Activated T-cell treated with anti-CD3 and anti-CD28 coated beads for 48 hours (primary cell): Measurements from ENCODE around the gene NACAD.
"Not testable (repeated sequence)": the region's sequence is repeated elsewhere in the genome, so short reads cannot be mapped to it uniquely, and the experiment has no call there.

Source experiments
- DNase-seq: peaks from one replicate; pipeline ENCODE4 v3.0.0-alpha.2; 2020; ENCODE audit warnings: low read depth

NACAD gene

DNA sequence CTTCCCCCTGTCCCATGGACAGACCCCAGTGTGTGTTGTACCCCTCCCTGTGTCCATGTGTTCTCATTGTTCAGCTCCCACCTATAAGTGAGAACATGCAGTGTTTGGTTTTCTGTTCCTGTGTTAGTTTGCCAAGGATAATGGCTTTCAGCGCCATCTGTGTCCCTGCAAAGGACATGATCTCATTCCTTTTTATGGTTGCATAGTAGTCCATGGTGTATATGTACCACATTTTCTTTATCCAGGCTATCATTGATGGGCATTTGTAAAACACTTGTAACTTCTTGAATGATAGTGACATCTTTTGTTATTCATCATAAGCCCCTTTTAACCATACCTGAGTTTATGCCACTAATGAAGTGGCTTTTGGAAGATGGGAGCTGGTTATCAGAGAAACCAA, 25.5 kb upstream of the NACAD start:
- DNase-seq = not testable (repeated sequence)

DNA sequence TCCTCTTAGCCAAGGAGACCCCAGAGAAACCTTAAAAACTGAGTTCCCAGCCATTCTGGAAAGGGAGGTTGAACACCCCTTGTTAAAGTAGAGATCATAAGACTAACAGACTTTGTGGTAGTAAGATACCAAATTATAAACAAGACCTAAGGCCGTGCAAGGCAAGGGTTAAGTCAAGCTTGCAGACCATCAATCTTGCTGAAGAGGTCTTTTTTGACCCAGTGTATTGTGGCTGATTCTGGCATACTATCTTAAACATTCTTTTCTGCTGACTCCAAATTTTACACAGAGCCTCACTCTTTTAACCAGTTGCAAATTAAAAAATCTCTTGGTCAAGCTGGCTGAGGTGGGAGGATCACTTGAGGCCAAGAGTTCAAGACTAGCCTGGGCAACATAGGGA, 23.9 kb upstream of the NACAD start:
- DNase-seq = no peak

DNA sequence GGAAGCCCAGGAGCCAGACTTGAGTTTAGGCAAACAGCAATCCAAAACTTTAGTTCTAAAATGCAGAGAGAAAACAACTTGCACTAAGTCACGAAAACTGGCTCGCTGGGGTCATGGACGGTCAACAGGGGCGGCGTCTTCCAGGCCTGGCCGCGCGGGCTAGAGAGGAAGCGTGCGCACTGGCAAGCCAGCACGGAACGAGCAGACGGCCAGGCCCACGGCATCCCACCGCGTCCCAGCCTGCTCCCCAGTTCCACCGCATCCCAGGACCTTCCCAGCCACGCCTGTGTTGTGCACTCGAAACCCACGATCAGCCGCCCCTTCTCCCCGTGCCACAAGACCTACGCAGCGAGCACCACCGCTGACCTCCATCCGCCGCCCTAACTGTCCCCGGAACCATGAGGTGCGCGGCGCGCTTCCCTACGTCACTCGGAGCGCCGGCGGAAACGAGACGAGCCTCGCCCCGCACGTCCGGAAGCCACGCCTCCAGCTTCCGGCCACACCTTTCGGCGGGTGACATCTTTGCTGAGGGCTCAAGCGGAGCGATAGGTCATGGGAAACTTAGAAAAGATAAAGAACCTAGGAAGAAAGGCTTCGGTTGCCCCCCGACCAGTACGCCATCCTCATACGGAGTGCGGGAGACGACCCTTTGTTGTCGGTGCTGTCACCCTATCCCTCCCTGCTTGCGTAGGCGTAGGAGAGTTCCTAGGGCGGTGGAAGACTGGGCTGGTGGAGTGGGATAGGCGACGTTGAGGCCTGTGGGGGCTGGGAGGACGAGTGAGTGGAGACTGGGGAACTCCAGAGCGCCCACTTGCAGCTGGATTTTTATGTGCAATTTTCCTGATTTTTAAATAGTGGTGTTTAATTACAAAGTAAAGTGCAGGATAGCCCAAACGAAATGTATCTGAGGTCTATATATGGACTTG, 22.8 kb upstream of the NACAD start, which contains the start of gene TBRG4:
Gene TBRG4, minus strand, starts transcription at position 400 of the 926 bp plus-strand sequence. CDS start 2,460 bp downstream, outside the sequence.
- peak; percentile 95 for DNase-seq

DNA sequence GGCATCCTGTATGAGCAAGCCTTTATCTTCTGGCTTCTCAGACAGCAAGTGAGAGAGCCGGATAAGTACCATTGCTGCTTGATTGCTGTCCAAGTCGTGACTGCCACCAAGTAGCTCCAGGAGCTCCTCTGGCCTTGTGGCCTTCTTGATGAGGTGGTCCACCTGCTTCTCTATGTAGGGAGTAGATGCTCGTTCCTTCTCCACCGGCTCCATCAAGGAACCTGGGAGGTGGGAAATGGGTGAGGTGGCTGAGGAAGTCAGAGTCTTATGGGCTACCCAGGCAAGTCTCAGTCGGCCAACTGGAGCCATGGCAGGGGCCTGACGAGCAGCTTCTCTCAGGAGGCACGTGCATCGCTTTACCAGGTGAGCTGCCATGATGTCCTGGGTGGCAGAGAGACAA, 20.1 kb upstream of the NACAD start:
- no peak for DNase-seq

DNA sequence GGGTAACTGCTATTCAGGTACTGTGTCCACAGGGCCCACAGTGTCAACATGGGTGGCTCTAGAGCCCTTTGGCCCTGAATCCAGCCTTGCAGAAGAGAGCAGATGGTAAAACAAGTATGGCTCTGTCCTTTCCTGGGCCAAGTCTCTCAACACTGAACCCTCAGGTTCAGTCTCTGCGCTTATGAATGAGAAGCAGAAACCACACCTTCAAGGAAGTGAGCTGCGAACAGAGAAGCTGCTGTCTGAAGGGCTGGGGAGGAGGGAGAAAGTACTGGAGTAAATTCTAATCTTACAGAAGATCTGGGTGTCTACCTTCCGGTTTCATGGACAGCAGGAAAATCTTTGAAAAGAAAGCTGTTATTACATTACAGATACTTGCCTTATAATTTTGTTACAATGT, 18.6 kb upstream of the NACAD start:
- no peak for DNase-seq

DNA sequence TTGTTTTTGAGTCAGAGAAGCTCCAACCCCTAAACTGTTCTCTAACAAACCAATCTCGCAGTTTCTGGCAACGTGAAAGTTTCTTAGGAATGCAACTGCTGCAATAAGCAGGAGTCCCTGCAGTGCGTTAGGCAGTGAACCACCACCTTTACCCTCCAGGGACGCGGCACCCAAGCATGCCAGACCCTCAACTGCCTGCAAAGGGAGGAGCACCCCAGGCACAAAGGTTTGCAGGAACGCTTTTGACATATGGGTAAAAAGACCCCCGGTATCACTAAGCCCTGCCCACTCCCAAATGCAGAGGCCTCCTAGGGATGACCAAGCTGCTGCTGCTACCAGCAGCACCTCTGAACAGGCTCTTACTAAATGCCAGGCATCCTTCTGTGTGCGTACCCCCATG, 18.1 kb upstream of the NACAD start:
- DNase-seq = no peak

DNA sequence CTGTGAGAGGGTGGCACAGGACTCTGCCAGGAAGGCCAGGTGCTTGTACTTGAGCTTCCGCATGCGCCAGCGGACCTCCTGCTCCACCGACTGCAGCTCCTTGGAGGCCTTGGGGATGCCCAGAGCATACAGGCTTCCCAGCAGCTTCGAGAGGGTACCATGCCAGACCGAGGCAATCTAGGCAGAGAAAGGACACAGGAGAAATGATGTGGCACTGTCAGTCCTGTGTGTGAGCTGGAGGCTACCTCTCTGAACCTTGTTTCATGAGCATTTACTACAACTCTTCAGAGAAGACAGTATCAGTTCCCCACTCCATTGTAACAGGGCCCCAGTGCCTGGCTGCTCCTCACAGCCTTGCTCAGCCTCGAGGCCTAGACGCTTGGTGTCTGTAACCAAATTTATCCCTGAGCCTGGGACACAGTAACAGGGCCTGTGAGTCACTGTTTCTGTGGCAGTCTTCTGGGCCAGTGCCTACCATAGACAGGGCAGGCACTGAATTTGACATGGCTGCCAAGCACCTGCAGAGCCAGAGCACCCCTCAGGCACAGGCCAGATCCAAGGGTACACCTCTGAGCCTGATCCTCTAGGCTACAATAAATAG, 16.9 kb upstream of the NACAD start:
- DNase-seq = no peak

DNA sequence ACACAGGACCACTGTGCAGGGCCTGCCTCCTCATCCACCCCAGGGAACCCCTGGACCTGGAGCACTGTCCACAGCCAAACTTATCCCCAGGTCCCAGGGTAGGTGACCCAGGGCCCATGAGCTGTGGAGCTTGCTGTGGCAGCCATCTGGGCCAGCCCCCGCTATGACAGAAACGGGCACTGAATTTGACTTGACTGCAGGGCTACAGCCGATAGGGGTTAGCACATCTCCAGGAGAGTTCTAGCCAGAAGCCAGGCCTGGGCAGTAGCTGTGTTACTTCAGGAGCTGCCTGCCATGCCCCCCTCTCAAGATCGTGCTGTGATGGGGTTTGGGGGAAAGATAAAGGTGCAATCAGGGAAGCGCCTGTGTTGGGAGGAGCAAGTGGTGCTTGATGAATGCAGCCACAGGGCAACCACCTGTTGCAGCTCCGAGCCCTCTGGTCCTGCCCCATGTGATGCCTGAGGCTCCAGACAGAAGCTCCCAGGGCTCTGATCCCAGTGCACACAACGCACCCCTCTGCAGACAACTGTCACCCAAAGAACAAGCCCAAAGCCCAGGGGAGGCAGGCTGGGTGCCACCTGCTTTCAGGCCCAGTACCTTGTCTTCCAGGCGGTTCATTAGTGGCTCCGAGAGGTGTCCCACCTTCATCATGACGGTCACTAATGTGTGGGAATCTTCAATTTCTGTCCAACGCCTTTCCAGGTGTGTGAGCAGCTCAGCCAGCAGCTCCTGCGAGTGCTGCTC, 16.2 kb upstream of the NACAD start:
- DNase-seq = no peak

DNA sequence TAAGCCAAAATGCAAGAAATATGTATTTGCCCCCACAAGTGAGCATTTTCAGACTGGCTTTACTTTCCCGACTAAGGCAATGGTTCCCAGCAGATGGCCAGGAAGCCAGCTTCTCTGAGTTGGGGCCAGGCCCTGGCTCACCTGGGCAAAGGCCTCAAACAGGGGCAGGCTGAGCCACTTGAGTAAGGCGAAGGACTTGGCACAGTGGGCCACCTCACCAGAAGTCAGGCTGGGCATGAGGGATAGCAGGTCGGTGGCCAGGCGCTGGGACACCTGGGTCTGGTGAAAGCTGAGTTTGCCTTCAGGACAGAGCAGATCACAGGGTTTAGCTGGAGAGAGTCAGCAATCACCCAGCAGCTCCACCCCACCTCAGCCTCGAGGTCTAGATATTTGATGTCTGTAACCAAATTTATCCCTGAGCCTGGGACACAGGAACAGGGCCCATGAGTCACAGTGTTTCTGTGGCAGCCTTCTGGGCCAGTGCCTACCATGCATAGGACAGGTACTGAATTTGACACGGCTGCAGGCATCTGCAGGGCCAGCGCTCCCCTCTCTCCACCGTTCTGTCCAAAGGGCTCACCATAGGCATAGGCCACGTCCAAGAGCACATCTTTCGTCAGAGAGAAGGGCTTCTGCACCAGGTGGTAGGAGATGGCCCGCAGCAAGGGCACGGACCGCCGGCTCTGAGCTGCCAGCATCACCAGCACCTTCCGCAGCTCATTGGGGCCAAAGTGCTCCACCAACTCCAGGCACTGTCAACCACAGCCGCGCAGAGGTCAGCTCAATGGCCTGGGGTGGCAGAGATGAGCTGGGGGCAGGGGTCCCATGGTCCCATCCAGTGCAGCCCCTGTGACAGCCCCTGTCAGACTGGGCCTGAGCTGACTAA, 15.4 kb upstream of the NACAD start:
- DNase-seq = no peak

DNA sequence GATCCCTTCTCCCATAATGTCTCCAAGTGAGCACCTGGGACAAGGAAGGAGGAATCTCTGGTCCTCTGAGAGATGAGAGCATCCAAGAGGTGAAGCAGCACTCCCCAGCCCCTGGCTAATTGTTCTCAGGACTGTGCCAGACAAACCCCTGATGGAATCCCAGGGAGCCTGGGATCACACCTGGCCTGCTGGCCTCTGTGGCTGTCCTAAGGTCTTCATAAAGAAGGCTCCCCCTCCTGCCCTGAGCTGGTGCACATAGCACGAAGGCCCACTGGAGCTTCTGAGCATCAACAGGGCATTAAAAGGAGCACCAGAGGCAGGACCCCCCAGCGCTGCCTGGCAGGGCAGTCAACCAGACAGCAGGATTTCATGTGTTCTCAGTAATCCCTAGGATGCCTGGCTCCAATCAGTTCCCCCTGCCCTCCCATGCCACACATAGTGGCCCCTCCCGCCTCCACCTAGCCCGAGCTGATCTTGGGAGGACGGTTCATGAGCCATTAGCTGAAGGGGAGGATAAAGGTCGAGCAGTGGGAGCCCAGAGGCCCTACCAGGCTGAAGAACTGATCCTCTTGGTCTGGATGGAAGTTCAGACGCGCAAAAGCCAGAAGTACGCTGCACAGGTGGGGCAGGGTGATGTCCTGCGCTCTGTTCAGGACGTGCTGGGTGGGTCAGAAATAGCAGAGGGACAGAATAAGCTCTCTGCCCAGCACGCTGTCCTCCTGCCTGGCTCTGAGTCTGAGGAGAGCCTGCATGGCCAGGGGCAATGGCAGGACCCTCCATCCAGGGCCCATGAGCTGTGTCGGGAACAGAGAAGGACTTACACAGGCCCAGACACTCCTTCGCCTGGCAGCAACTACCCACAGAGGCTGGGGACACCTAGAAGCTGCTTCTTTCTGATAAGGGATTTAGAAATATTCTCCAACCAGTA, 14.3 kb upstream of the NACAD start:
- no peak for DNase-seq

DNA sequence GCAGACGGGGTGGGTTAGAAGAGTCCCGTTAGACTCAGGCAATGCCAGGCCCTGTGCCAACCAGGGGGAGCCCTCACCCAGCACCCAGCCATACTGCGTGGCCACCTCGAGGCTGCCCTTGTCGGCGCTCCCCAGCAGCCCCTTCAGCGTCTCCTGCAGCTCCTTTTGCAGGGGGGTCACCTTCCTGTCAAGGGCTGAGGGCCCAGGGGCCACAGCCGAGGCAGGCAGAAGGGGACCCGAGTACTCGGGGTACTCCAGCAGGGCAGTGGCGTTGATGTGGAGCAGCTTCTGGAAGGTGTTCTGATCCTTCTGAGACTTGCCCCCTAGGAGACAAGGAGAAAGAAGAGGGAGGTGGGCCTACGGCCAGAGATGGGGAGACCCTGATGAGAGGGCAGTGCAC, 13.0 kb upstream of the NACAD start:
- DNase-seq = no peak

DNA sequence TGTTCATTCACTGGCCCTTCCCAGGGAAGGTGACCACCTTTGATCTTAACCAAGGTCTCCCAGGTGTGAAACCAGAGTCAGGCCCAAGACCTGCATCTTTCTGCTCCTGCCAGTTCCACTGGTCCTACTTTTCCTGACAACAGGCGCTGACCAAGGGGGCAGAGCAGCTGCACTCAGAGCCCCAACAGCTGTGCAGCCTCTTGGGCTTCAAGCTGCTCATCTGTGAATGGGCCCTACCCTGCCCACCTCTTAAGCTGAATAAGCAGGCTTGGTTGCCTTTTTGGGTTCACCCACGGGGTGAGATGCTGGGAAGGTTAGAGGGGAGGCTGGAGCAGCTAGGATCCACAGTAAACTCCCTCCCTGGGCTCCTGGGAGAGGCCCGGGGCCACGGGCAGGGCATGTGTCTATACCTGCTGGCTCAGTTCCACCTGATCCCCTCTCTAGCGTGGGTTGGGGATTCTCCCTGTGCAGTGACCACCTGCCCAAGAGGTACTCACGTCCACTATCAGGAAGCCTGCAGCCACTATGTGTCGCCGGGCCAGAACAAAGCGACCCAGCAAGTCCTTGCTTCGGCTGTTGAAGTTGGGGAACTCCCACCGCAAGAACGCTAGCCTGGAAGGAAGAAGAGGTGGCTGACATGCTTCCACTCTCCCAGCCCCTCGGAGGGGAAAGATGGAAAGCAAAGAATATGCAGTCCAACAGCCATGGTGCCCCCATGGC, 12.2 kb upstream of the NACAD start:
- DNase-seq = no peak

DNA sequence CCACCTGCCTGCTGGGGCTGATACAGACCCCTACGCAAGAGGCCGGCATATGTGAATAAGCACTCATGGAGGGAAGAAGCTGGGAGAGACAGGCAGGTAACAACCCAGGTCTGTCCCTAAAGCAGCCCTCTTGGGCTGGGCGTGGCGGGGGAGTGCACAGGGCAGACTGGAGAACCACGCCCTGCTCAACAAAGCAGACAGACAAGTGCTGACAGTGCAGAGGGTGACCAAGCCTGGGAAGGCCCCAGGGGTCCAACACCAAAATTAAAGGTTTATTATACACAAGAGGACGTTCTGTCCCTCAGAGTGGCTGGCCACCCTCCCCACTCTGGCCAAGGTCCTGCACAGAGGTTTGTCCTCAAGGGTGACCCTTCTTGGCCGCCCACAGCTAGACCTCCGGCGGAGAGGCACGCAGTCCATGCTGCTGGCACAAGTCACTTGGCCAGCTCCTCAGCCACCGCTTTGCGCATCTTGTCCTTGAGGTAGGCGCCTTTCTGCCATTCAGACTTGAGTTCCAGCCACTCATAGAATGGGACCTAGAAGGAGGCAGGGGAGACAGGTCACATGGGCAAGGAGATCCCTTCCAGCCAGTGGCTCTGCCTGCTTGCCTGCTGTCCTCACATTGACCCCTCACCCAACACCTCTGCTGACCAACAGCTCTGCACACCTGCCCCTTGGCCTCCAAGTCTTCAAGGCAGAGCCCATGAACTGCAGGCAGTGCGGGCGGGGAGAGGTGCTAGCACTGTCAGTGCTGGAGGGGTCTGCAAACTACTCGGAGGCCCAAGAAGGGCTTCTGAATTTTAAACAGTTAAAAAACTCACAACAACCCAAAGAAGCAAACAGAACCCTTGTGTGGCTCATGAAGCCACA, 11.4 kb upstream of the NACAD start:
- no peak for DNase-seq

DNA sequence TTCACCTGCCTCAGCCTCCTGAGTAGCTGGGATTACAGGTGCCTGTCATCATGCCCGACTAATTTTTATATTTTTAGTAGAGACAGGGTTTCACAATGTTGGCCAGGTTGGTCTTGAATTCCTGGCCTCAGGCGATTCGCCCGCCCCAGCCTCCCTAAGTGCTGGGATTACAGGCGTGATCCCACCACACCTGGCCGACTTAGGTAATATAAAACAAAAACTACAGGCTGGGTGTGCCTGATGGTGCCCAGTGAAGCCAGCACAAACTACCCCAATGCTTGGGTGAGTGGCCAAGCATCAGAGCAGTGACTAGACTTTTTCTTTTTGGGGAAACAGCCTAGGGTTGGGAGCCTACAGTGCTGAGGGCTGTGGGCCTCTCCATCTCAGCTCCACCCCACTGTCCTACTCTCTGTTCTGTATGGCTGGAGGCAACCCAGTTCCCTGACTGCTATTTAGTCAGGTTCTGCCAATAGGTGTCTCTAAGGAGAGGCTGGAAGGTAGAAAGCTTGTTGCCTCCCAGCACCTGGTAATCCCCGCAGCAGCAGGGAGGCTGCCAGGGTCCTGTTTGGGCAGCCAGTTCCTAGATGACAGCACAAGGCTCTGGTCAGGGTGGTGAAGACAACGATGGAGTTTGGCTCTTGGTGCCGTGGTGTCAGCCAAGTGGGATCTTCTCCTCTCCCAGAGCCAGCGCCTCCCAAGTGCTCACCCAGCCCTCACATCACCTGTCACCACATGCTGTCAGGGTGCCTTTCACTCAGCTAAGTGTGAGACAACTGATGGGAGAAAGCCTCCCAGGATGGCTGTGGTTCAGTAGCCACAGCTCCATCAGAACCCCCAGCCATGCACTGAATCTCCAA, 10.4 kb upstream of the NACAD start:
- DNase-seq = no peak

DNA sequence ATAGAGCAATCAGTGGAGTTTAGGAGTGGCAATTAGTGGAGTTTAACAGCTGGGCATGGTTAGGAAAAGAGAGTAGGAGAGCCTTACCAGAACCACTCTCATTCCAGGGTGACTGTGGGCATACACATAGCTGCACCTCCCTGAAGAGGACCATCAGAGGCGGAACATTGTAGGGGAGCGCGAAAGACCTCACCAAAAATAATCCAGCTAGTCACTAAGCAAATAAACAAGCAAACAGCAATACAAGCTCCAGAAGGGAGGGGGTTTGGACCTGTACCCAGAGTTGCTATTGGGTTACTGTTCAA, 4.1 kb upstream of the NACAD start:
- no peak for DNase-seq

DNA sequence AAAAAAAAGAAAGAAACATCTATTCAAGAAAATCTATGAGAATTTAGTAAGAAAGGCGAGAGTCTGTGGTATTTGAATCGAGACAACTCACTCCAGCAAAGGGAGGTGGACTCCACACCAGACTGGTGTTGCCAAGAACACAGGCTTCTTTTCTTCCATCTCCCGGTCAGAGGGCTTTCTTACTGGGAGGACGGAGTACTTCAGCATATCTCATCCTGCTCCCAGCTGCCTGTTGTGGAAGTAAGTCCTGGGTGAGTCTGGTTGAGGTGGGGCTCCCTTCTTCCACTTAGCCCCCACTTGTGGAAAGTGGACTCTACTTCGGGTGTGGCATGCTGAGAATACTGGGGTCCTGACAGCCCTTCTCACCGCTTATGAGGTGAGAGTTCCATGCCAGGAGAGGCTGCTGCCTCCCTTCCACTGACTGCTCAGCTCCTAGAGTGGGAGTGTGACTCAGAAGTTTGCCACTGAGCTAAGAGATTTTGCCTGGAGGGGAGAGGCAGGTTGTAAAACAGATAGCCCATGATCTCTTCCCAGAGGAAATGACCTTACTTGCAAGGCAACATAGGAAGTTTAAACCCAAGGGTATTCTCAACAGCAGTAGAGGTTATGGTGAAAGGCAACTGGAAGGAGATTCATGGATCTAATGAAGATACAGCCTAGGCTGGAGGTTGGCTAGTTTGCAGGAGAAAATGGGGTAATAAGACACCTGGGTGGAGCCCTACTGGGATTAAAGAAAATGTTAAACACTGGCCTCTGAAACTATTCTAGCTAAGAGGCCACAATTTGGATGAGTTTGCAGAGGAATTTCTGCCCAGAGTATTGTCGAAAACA, 3.5 kb upstream of the NACAD start:
- DNase-seq = no peak

DNA sequence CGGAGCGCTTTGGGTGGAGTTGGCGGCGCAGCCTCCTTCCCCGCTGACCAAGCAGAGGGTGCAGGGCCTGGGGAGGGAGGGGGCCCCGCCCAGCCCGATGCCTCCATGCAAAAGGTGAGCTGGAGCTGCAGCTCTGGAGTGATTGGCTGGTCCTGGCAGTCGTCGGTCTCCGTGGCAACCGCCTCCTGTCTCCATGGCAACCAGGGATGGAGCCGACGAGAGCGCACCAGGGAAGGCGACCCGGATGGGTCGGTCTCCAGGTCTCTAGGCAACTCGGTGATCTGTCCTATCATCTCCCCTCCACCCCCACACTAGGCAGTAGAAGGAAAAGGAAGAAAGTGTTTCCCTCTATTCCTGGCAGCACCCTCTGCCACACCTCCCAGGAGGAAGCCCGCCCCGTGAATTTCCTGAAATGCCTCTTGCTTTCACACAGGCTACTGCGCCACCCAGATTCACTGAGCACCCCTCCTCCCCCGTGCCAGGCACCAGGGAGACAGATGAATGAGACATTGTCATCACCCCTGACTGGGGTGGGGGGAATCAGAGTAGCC, 647 bp upstream of the NACAD start:
- DNase-seq = peak; percentile 64
